ENCODE measurements around the gene OR52N2.

DNA sequence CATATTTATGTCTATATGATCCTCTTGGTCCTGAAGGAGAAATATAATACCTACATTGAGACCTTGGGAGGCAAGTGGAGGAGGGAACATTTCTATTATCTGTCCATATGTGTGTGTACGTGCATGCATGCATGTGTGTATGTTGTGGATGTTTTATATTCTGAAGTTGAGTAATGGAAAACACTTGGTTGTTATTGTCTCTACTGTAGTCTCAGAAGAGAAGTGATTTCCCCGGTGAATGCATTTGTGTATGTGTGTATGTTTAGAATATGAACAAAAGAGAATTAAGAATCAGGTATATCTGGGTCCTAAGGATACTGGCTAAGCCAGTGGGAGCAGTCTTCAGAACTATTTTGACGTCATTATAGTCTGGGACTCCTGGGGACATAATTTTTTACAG, 17.6 kb upstream of the OR52N2 start, which contains the start of gene OR52N1:
- TF ChIP-seq CTCF (IDR thresholded peaks at IDR 0.05) (no peak), SIN3A (IDR thresholded peaks at IDR 0.05; ENCODE audit: borderline replicate concordance, insufficient read depth, low read depth, low read length) (no peak), REST (IDR thresholded peaks at IDR 0.05; ENCODE audit: insufficient read depth in 1 of 2, low read depth in 2 of 2, low read length in 1 of 2) (no peak)
